ENCODE data around the gene DDX47. TPM values are rescaled to one million over a fixed set of nuclear protein-coding genes. Genes with fewer than 3 reads are reported as not detected.

The DDX47 gene
- total and polyA plus RNA-seq, 7 donors: 22.8 to 56.9 (median 42.9) TPM

- Histone ChIP-seq H3K9me3 (no peaks in the 10 kb centered on the region), H3K4me3 (no peak overlapping the region), H3K27ac (no peak overlapping the region), H3K36me3 (no peaks in the 10 kb centered on the region), H3K4me1 (peaks cover 0 to 21% (median 14%) of the 10 kb centered on the region in 4 donors), H3K27me3 (no peaks in the 10 kb centered on the region)
- intact Hi-C loops (cut with DNase I): no loop called here
- WGBS, 2 donors: 63 to 93% methylated on average over 3 of the region's 3 CpGs
- no peak for DNase-seq
- no peak for TF ChIP-seq EP300 (IDR thresholded peaks at IDR 0.05)
These were observed 17.0 kb upstream of the DDX47 start for GRCh38 chr12:12796171-12796570.

GRCh38 chr12:12796928-12797793, 16.0 kb upstream of the DDX47 start:
- no peak for TF ChIP-seq POLR2AphosphoS5 (IDR thresholded peaks at IDR 0.05)
- TF ChIP-seq POLR2A (IDR thresholded peaks at IDR 0.05): no peak
- no peak for TF ChIP-seq EP300 (IDR thresholded peaks at IDR 0.05)
- intact Hi-C loops (cut with DNase I): no loop called here
- Histone ChIP-seq H3K4me1 (peaks cover 0 to 11% (median 8%) of the 10 kb centered on the region in 4 donors), H3K4me3 (no peak overlapping the region), H3K9me3 (no peaks in the 10 kb centered on the region), H3K36me3 (no peaks in the 10 kb centered on the region), H3K27ac (no peak overlapping the region), H3K27me3 (no peaks in the 10 kb centered on the region)
- 89 to 90% methylated on average over 9 of the region's 9 CpGs for WGBS, 2 donors
- DNase-seq: no peak

GRCh38 chr12:12797794-12798152, 15.4 kb upstream of the DDX47 start:
- TF ChIP-seq POLR2A (IDR thresholded peaks at IDR 0.05) (no peak), EP300 (IDR thresholded peaks at IDR 0.05) (no peak), POLR2AphosphoS5 (IDR thresholded peaks at IDR 0.05) (no peak), CTCF (IDR thresholded peaks at IDR 0.05) (no peak)

GRCh38 chr12:12798480-12798879, 14.7 kb upstream of the DDX47 start:
- no peaks in the 10 kb centered on the region for H3K27me3 ChIP-seq
- no peak for DNase-seq
- intact Hi-C loops (cut with DNase I): no loop called here
- TF ChIP-seq CTCF (IDR thresholded peaks at IDR 0.05): no peak
- no peak for TF ChIP-seq POLR2AphosphoS5 (IDR thresholded peaks at IDR 0.05)
- no peak for TF ChIP-seq EP300 (IDR thresholded peaks at IDR 0.05)
- no peaks in the 10 kb centered on the region for H3K9me3 ChIP-seq
- no peaks in the 10 kb centered on the region for H3K36me3 ChIP-seq
- WGBS, 2 donors: 24 to 62% methylated on average over 1 of the region's 1 CpG
- no peak overlapping the region for H3K4me3 ChIP-seq
- H3K4me1 ChIP-seq: peaks cover 0 to 6% (median 5%) of the 10 kb centered on the region in 4 donors
- no peak overlapping the region for H3K27ac ChIP-seq

More at GRCh38 chr12:12797794-12798152, 15.4 kb upstream of the DDX47 start:
- 92 to 95% methylated on average over 3 of the region's 3 CpGs for WGBS, 2 donors
- intact Hi-C loops (cut with DNase I): no loop called here
- H3K4me1 ChIP-seq: peaks cover 0 to 5% (median 2%) of the 10 kb centered on the region in 4 donors
- H3K27me3 ChIP-seq: no peaks in the 10 kb centered on the region
- H3K9me3 ChIP-seq: no peaks in the 10 kb centered on the region
- no peak overlapping the region for H3K4me3 ChIP-seq
- no peaks in the 10 kb centered on the region for H3K36me3 ChIP-seq
- no peak for DNase-seq
- H3K27ac ChIP-seq: no peak overlapping the region

GRCh38 chr12:12799163-12799920, 13.8 kb upstream of the DDX47 start:
- TF ChIP-seq EP300 (IDR thresholded peaks at IDR 0.05) (no peak), POLR2AphosphoS5 (IDR thresholded peaks at IDR 0.05) (no peak), POLR2A (IDR thresholded peaks at IDR 0.05) (no peak), CTCF (IDR thresholded peaks at IDR 0.05) (no peak)
- Histone ChIP-seq H3K27me3 (no peaks in the 10 kb centered on the region), H3K9me3 (no peaks in the 10 kb centered on the region), H3K36me3 (no peaks in the 10 kb centered on the region), H3K27ac (no peak overlapping the region), H3K4me1 (peaks cover 0 to 9% (median 7%) of the 10 kb centered on the region in 4 donors), H3K4me3 (no peak overlapping the region)
- intact Hi-C loops (cut with DNase I): no loop called here
- no peak for DNase-seq
- WGBS, 2 donors: 74 to 95% methylated on average over 8 of the region's 8 CpGs
